Measurements from ENCODE around the gene PLEKHM3. TPM values are rescaled to one million over a fixed set of nuclear protein-coding genes. Genes with fewer than 3 reads are reported as not detected.

The PLEKHM3 gene
- total and polyA plus RNA-seq, 4 donors: 3.0 to 18.3 (median 5.5) TPM

GRCh38 chr2:208033701-208034502, 8.6 kb upstream of the PLEKHM3 start:
- no peak overlapping the region for H3K9ac ChIP-seq (ENCODE audit: low read depth in 1 of 2, low read length in 2 of 2)
- H3K4me3 ChIP-seq (ENCODE audit: low read depth in 1 of 3, low read length in 3 of 3): no peak overlapping the region
- H3K9me3 ChIP-seq (ENCODE audit: control insufficient read depth in 4 of 4, low read length in 3 of 4): no peaks in the 10 kb centered on the region
- peaks cover 0 to 5% (median 4%) of the 10 kb centered on the region in 4 donors for H3K4me1 ChIP-seq (ENCODE audit: control insufficient read depth in 4 of 4, insufficient read depth in 4 of 4, low read length in 3 of 4)
- H3K27ac ChIP-seq (ENCODE audit: low read depth in 1 of 2, low read length in 2 of 2): peak overlapping the region in 1 of 2 donors; percentile 25
- no peaks in the 10 kb centered on the region for H3K36me3 ChIP-seq (ENCODE audit: control insufficient read depth in 4 of 4, insufficient read depth in 3 of 4, low read depth in 1 of 4, low read length in 3 of 4)
- TF ChIP-seq RAD21 (IDR thresholded peaks at IDR 0.05): peak; percentile 87 to 88
- peak; percentile 39 to 78 for TF ChIP-seq JUND (IDR thresholded peaks at IDR 0.05)
- TF ChIP-seq HNF4A (conservative IDR thresholded peaks at IDR 0.05): peak in 1 of 2 donors; percentile 16
- no peak for TF ChIP-seq REST (IDR thresholded peaks at IDR 0.05)
- TF ChIP-seq HNF4G (IDR thresholded peaks at IDR 0.05): no peak
- TF ChIP-seq, protein P1, sequence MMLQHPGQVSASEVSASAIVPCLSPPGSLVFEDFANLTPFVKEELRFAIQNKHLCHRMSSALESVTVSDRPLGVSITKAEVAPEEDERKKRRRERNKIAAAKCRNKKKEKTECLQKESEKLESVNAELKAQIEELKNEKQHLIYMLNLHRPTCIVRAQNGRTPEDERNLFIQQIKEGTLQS (IDR thresholded peaks at IDR 0.05): peak; percentile 64
- no peak for TF ChIP-seq MAX (IDR thresholded peaks at IDR 0.05)
- peak; percentile 28 for TF ChIP-seq SP1 (IDR thresholded peaks at IDR 0.05)
- no peak for TF ChIP-seq NR2F2 (IDR thresholded peaks at IDR 0.05)
- TF ChIP-seq CTCF (IDR thresholded peaks at IDR 0.05; ENCODE audit: low read depth, low read length, missing input control): peak; percentile 62
- no peak for TF ChIP-seq EGR1 (IDR thresholded peaks at IDR 0.05; ENCODE audit: low read depth in 2 of 2)
- TF ChIP-seq RXRA (IDR thresholded peaks at IDR 0.05): no peak
- 42% methylated on average over 4 of the region's 4 CpGs for WGBS
- no peaks in the 10 kb centered on the region for H3K27me3 ChIP-seq (ENCODE audit: control insufficient read depth in 4 of 4, insufficient read depth in 4 of 4, low read length in 3 of 4)
- DNase-seq (ENCODE audit: low spot score): peak; percentile 43

DNA sequence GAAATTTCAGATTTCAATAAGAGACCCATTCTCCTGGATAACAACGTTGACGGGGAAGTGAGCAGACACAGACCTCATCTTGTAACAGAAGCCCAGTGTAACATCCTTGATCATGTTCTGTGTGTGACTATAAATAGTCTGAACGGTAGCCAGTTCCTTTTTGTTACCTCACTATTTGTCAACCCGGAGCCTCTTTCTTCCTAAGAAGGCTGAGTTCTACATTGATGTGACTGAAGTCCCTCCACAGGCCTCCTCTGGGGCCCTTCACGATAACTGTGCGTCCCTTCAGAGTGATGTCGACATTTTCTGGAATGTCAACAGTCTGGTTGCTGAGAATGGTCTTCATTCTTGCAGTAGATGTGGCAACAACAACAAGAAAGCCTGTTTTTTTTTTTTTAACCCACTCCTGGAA, 6.3 kb upstream of the PLEKHM3 start:
- Histone ChIP-seq H3K9ac (ENCODE audit: low read depth in 1 of 2, low read length in 2 of 2) (no peak overlapping the region), H3K4me1 (ENCODE audit: control insufficient read depth in 4 of 4, insufficient read depth in 4 of 4, low read length in 3 of 4) (peaks cover 0 to 5% (median 4%) of the 10 kb centered on the region in 4 donors), H3K9me3 (ENCODE audit: control insufficient read depth in 4 of 4, low read length in 3 of 4) (no peaks in the 10 kb centered on the region), H3K27ac (ENCODE audit: low read depth in 1 of 2, low read length in 2 of 2) (no peak overlapping the region), H3K36me3 (ENCODE audit: control insufficient read depth in 4 of 4, insufficient read depth in 3 of 4, low read depth in 1 of 4, low read length in 3 of 4) (no peaks in the 10 kb centered on the region), H3K27me3 (ENCODE audit: control insufficient read depth in 4 of 4, insufficient read depth in 4 of 4, low read length in 3 of 4) (no peaks in the 10 kb centered on the region), H3K4me3 (ENCODE audit: low read depth in 1 of 3, low read length in 3 of 3) (no peak overlapping the region)
- no peak for DNase-seq (ENCODE audit: low spot score)
- WGBS: 49% methylated on average over 7 of the region's 7 CpGs
- TF ChIP-seq YY1 (IDR thresholded peaks at IDR 0.05) (no peak), ZBTB33 (IDR thresholded peaks at IDR 0.05) (no peak), MAX (IDR thresholded peaks at IDR 0.05) (no peak), SP1 (IDR thresholded peaks at IDR 0.05) (no peak), GABPA (IDR thresholded peaks at IDR 0.05 in 1 of 2, conservative IDR thresholded peaks at IDR 0.05 in 1 of 2) (no peak), CTCF (IDR thresholded peaks at IDR 0.05; ENCODE audit: low read depth, low read length, missing input control) (no peak), RAD21 (IDR thresholded peaks at IDR 0.05) (no peak), FOXA1 (IDR thresholded peaks at IDR 0.05) (no peak), TAF1 (conservative IDR thresholded peaks at IDR 0.05) (no peak)

All from liver (tissue), 9 donors.